Natural killer cell (primary cell): ENCODE data around the gene ABI3BP. TPM values are rescaled to one million over a fixed set of nuclear protein-coding genes. Genes with fewer than 3 reads are reported as not detected.

Source experiments
- ATAC-seq, 3 donors: fragments of 150-1000 bp in 2 of 3; fragments of 200-7000 bp in 1 of 3; cut with Tn5 transposase; 1 replicate in 1 of 3; 2 replicates in 2 of 3; pipeline ENCODE4 v1.10.0; 2021; ENCODE audit warnings: mild to moderate bottlenecking in 2 of 3, moderate library complexity in 2 of 3
- DNase-seq, 2 donors: peaks; one replicate each; pipeline versions ENCODE4 v3.0.0 to v3.0.0-alpha.2; 2013 to 2021; ENCODE audit warnings: mixed read lengths in 1 of 2
- H3K27ac ChIP-seq: one replicate; pipeline ENCODE4 v1.5.1; 2013; ENCODE audit warnings: mild to moderate bottlenecking, low read length
- H3K27me3 ChIP-seq: one replicate; pipeline ENCODE4 v1.6.1; 2013; ENCODE audit warnings: low read length; ENCODE audit not compliant: control insufficient read depth, insufficient read depth
- H3K36me3 ChIP-seq: one replicate; pipeline ENCODE4 v1.6.1; 2013; ENCODE audit warnings: low read length; ENCODE audit not compliant: control insufficient read depth, insufficient read depth
- H3K4me1 ChIP-seq: one replicate; pipeline ENCODE4 v1.6.1; 2013; ENCODE audit warnings: low read length; ENCODE audit not compliant: control insufficient read depth, insufficient read depth
- H3K4me3 ChIP-seq: one replicate; pipeline ENCODE4 v1.5.1; 2013; ENCODE audit warnings: low read length
- H3K9me3 ChIP-seq: one replicate; pipeline ENCODE4 v1.6.1; 2013; ENCODE audit warnings: low read length; ENCODE audit not compliant: control insufficient read depth, insufficient read depth
- H3K27ac Mint-ChIP-seq, 2 donors: one replicate each; pipeline ENCODE4 v1.8.0; 2022; ENCODE audit warnings: mild to moderate bottlenecking in 2 of 2, mixed read lengths in 2 of 2, moderate library complexity in 1 of 2
- H3K27me3 Mint-ChIP-seq, 2 donors: one replicate each; pipeline ENCODE4 v1.8.0; 2022; ENCODE audit warnings: low read depth in 2 of 2, mixed read lengths in 2 of 2
- H3K36me3 Mint-ChIP-seq: one replicate; pipeline ENCODE4 v1.8.0; 2022; ENCODE audit warnings: mixed read lengths
- H3K4me1 Mint-ChIP-seq, 2 donors: one replicate each; pipeline ENCODE4 v1.8.0; 2022; ENCODE audit warnings: mixed read lengths in 2 of 2
- H3K4me3 Mint-ChIP-seq: one replicate; pipeline ENCODE4 v1.8.0; 2022; ENCODE audit warnings: mild to moderate bottlenecking, moderate library complexity, mixed read lengths
- H3K9me3 Mint-ChIP-seq, 2 donors: one replicate each; pipeline ENCODE4 v1.8.0; 2022; ENCODE audit warnings: mixed read lengths in 2 of 2
- CTCF ChIP-seq: fragments of 200-600 bp; IDR thresholded peaks from one replicate; pipeline ENCODE4 v1.8.0; 2022; ENCODE audit warnings: antibody characterized with exemption
- WGBS: methylation state at CpG from one replicate; pipeline ENCODE4 v1.1.7; 2013; ENCODE audit warnings: missing lambda C conversion rate; ENCODE audit not compliant: insufficient coverage; 5-methylcytosine and 5-hydroxymethylcytosine counted together
- intact Hi-C: fragments of 100-400 bp; cut with micrococcal nuclease; formaldehyde crosslinking; loops from one replicate; pipeline ENCODE4 v1.14.2; 2022
- total RNA-seq, 4 donors: library from RNA; stranded (reverse); fragments of 120-200 nt in 1 of 4; gene quantifications; one replicate each; pipeline versions ENCODE4 v1.2.3 to v1.2.4, GENCODE V29; 2013 to 2022

Gene ABI3BP
- total RNA-seq, 3 donors from 2014 or later (not counting 1 experiment from before 2014, with no cell fraction given): not detected

GRCh38 chr3:100984308-100984707 lies 8.9 kb downstream of the ABI3BP start:
- TF ChIP-seq CTCF: no peak
- DNase-seq (no peak), ATAC-seq (no peak)
- no peak overlapping the region for H3K4me3 ChIP-seq
- no peaks in the 10 kb centered on the region for H3K27me3 ChIP-seq
- Mint-ChIP-seq H3K4me3 (no peak overlapping the region), H3K36me3 (no peaks in the 10 kb centered on the region), H3K4me1 (no peaks in the 10 kb centered on the region), H3K27ac (no peak overlapping the region), H3K27me3 (peaks cover 0 to 9% of the 10 kb centered on the region in 2 donors), H3K9me3 (peaks cover 2% of the 10 kb centered on the region in 2 donors)
- intact Hi-C loops: no loop called here
- no peaks in the 10 kb centered on the region for H3K36me3 ChIP-seq
- H3K9me3 ChIP-seq: no peaks in the 10 kb centered on the region
- no peak overlapping the region for H3K27ac ChIP-seq
- H3K4me1 ChIP-seq: no peaks in the 10 kb centered on the region

DNA sequence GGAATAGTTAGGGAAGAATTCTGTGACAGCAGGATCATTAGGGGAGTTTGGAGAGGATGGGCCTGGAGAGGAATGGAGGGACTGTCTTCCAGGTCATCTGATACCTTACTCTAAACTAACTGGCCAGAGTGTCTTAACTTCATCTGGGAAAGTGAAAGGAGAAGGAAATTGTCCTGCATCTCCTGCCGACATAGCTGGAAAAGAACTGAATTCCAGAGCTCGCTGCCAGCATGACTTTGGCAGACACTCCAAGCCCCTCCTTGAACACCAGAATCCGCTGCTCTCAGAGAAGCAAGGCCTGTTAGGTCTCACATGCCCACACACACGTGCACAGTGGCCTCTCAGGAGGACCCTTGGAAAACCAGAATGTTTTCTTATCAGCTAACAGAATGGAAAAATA lies 10.5 kb downstream of the ABI3BP start:
- H3K4me3 Mint-ChIP-seq: no peak overlapping the region
- no peaks in the 10 kb centered on the region for H3K4me1 Mint-ChIP-seq
- Histone ChIP-seq H3K36me3 (no peaks in the 10 kb centered on the region), H3K9me3 (no peaks in the 10 kb centered on the region), H3K4me3 (no peak overlapping the region), H3K4me1 (no peaks in the 10 kb centered on the region), H3K27ac (no peak overlapping the region), H3K27me3 (no peaks in the 10 kb centered on the region)
- WGBS: 95% methylated on average over 4 of the region's 4 CpGs
- H3K36me3 Mint-ChIP-seq: no peaks in the 10 kb centered on the region
- intact Hi-C loops: no loop called here
- ATAC-seq: no peak
- TF ChIP-seq CTCF: no peak
- no peaks in the 10 kb centered on the region for H3K27me3 Mint-ChIP-seq
- DNase-seq: no peak
- H3K27ac Mint-ChIP-seq: no peak overlapping the region
- H3K9me3 Mint-ChIP-seq: peaks cover 0 to 2% of the 10 kb centered on the region in 2 donors

- H3K9me3 ChIP-seq: no peaks in the 10 kb centered on the region
- intact Hi-C loops: no loop called here
- DNase-seq (no peak), ATAC-seq (no peak)
- WGBS: 92% methylated on average over 3 of the region's 3 CpGs
- Mint-ChIP-seq H3K36me3 (no peaks in the 10 kb centered on the region), H3K27ac (no peak overlapping the region), H3K4me3 (no peak overlapping the region), H3K9me3 (peaks cover 0 to 2% of the 10 kb centered on the region in 2 donors), H3K27me3 (no peaks in the 10 kb centered on the region), H3K4me1 (no peaks in the 10 kb centered on the region)
- TF ChIP-seq CTCF: no peak
- H3K4me3 ChIP-seq: no peak overlapping the region
- no peaks in the 10 kb centered on the region for H3K27me3 ChIP-seq
- no peaks in the 10 kb centered on the region for H3K36me3 ChIP-seq
- H3K4me1 ChIP-seq: no peaks in the 10 kb centered on the region
- H3K27ac ChIP-seq: no peak overlapping the region
Observed at GRCh38 chr3:100981164-100981911, 11.9 kb downstream of the ABI3BP start.
